ENCODE measurements around the gene PTPRU. TPM values are rescaled to one million over a fixed set of nuclear protein-coding genes. Genes with fewer than 3 reads are reported as not detected.

PTPRU gene
- total RNA-seq, 4 donors from 2014 or later, result 11.4 to 59.4 (median 35.3) TPM

DNA sequence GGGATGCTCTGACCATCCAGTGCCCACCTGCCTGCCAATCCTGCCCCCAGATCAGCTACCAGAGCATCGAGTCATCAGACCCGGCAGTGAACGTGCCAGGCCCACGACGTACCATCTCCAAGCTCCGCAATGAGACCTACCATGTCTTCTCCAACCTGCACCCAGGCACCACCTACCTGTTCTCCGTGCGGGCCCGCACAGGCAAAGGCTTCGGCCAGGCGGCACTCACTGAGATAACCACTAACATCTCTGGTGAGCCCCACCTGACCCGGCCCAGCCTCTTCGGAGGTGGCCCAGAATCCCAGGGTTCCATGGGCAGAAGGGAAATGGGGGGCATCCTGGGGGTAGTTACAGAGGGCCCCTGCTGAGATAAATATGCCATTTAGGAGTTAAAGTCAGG lies 43.1 kb downstream of the PTPRU start:
- Histone ChIP-seq H3K27ac (no peak overlapping the region), H3K27me3 (no peaks in the 10 kb centered on the region), H3K9me3 (no peaks in the 10 kb centered on the region), H3K36me3 (peaks cover 0 to 13% of the 10 kb centered on the region in 2 donors), H3K4me3 (no peak overlapping the region), H3K4me1 (no peaks in the 10 kb centered on the region)
- DNase-seq (no peak), ATAC-seq (no peak)
- TF ChIP-seq POLR2A (IDR thresholded peaks at IDR 0.05), result no peak
- TF ChIP-seq, protein P1, sequence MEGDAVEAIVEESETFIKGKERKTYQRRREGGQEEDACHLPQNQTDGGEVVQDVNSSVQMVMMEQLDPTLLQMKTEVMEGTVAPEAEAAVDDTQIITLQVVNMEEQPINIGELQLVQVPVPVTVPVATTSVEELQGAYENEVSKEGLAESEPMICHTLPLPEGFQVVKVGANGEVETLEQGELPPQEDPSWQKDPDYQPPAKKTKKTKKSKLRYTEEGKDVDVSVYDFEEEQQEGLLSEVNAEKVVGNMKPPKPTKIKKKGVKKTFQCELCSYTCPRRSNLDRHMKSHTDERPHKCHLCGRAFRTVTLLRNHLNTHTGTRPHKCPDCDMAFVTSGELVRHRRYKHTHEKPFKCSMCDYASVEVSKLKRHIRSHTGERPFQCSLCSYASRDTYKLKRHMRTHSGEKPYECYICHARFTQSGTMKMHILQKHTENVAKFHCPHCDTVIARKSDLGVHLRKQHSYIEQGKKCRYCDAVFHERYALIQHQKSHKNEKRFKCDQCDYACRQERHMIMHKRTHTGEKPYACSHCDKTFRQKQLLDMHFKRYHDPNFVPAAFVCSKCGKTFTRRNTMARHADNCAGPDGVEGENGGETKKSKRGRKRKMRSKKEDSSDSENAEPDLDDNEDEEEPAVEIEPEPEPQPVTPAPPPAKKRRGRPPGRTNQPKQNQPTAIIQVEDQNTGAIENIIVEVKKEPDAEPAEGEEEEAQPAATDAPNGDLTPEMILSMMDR (IDR thresholded peaks at IDR 0.05 in 4 of 5, conservative IDR thresholded peaks at IDR 0.05 in 1 of 5), result no peak
- intact Hi-C loops (cut with DNase I; ENCODE audit: low total_unique reads) (no loop called here), in situ Hi-C loops (cut with MboI; ENCODE audit: low sequenced_read_pairs in 4 of 4) (no loop called here)

DNA sequence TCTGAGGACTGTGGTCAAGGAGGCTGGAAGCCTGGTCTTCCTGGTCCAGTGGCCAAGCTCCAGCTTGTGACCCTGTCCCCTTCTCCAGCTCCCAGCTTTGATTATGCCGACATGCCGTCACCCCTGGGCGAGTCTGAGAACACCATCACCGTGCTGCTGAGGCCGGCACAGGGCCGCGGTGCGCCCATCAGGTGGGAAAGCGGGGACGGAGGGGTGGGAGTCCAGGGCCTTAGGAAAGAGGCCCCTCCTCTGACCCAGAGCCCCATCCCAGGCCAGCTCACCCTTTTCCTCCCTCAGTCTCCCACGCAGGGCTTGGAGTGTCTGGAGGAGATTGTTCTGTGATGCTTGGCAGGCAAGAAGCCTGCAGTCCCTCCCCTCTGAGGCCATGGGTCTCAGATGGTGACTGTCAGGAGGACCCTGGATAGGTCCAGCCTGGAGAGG lies 43.6 kb downstream of the PTPRU start:
- TF ChIP-seq POLR2A (IDR thresholded peaks at IDR 0.05), result no peak
- TF ChIP-seq, protein P1 (IDR thresholded peaks at IDR 0.05 in 4 of 5, conservative IDR thresholded peaks at IDR 0.05 in 1 of 5), result no peak
- in situ Hi-C loops (cut with MboI; ENCODE audit: low sequenced_read_pairs in 4 of 4) (no loop called here), intact Hi-C loops (cut with DNase I; ENCODE audit: low total_unique reads) (no loop called here)
- peaks cover 0 to 13% of the 10 kb centered on the region in 2 donors for H3K36me3 ChIP-seq
- DNase-seq (no peak), ATAC-seq (no peak)
- H3K9me3 ChIP-seq, result no peaks in the 10 kb centered on the region
- H3K4me3 ChIP-seq, result no peak overlapping the region
- H3K4me1 ChIP-seq, result no peaks in the 10 kb centered on the region
- H3K27ac ChIP-seq, result no peak overlapping the region
- H3K27me3 ChIP-seq, result no peaks in the 10 kb centered on the region

DNA sequence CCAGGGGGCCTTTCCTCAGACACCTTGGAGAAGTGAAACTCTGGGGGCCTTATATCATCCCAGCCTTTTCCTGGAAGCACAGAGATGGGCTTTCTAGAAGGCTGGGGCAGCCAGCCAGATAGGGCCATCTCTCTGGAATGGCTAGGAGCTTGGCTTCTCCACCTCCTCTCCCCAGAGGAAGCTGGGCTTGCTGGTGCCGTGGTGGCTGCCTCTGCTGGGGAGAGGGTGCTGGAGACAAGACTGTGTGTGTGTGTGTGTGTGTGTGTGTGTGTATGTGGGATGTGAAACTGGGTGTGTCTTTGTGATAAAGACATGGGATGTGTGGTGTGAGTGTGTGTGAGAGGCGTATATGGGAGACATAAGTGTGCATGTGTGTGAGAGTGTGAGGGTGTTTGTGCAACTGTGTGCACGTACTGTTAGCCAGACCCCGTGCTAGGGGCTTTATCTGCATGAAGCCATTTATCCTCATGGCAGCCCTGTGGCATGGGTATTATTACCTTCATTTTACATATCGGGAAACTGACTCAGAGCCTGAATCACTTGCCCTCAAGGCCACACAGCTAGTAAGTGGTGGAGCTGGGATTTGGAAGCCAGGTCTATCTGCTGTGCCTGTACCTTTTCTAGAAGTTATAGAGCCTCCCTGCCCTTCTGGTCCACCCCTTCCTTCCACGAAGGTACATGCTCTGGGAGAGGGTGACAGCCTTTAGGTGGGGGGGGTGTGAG lies 44.2 kb downstream of the PTPRU start:
- H3K36me3 ChIP-seq, result peaks cover 0 to 12% of the 10 kb centered on the region in 2 donors
- TF ChIP-seq, protein P1 (IDR thresholded peaks at IDR 0.05 in 4 of 5, conservative IDR thresholded peaks at IDR 0.05 in 1 of 5), result no peak
- no peak for TF ChIP-seq POLR2A (IDR thresholded peaks at IDR 0.05)
- intact Hi-C loops (cut with DNase I; ENCODE audit: low total_unique reads), result no loop called here

DNA sequence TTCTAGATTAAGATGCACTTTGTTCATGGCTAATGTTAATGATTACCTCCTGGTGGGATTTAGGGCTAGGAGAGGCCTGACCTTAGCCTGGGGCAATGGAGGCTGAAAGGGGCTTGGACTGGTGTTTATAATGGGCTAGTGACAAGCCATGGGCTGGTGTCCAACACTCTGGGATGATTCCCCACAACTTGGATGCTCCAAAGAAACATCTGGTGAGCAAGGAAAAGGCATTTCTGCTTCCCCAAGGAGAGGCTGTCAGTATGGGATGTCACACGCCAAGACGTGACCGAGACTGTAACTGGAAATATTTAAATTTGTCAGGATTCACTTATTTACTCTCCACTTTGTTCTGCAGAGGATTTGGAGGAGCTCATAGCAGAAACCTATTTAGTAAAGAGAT lies 45.2 kb downstream of the PTPRU start:
- intact Hi-C loops (cut with DNase I; ENCODE audit: low total_unique reads) (no loop called here), in situ Hi-C loops (cut with MboI; ENCODE audit: low sequenced_read_pairs in 4 of 4) (no loop called here)
- TF ChIP-seq POLR2A (IDR thresholded peaks at IDR 0.05), result no peak
- TF ChIP-seq, protein P1 (IDR thresholded peaks at IDR 0.05 in 4 of 5, conservative IDR thresholded peaks at IDR 0.05 in 1 of 5), result no peak
- H3K27me3 ChIP-seq, result no peaks in the 10 kb centered on the region
- DNase-seq (no peak), ATAC-seq (no peak)
- H3K4me3 ChIP-seq, result no peak overlapping the region
- H3K36me3 ChIP-seq, result peaks cover 0 to 3% of the 10 kb centered on the region in 2 donors
- no peaks in the 10 kb centered on the region for H3K9me3 ChIP-seq
- H3K4me1 ChIP-seq, result no peaks in the 10 kb centered on the region
- no peak overlapping the region for H3K27ac ChIP-seq

More for the DNA sequence above, 44.2 kb downstream of the PTPRU start:
- ATAC-seq (no peak), DNase-seq (no peak)
- no peaks in the 10 kb centered on the region for H3K27me3 ChIP-seq
- H3K4me1 ChIP-seq, result no peaks in the 10 kb centered on the region
- H3K27ac ChIP-seq, result no peak overlapping the region
- H3K9me3 ChIP-seq, result no peaks in the 10 kb centered on the region
- H3K4me3 ChIP-seq, result no peak overlapping the region
- in situ Hi-C loops (cut with MboI; ENCODE audit: low sequenced_read_pairs in 4 of 4), result no loop called here

All from gastrocnemius medialis (tissue), 4 donors.